ENCODE measurements around the gene SYTL2. TPM values are rescaled to one million over a fixed set of nuclear protein-coding genes. Genes with fewer than 3 reads are reported as not detected.

SYTL2 gene
- total RNA-seq, 3 donors from 2014 or later, result 2.7 to 5.8 (median 2.7) TPM

DNA sequence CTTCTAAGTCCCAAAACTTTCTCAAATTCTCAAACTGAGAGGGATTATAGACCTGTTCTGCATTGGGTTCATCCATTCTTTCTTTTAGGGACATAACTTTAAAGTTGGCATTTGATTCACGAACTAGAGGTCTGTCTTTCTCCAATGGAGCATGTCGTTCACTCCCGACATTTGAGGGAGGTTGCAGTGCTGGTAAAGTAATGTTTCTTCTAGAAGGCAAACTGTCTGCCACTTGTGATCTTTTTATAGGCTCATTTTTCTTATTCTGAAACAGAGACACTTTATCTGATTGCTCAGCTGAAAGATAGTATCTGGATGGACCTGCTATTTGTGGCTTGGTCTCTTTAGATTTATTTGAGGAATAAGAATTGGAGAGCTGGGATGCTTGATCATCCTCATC is 84.6 kb downstream of the SYTL2 start:
- H3K27me3 Mint-ChIP-seq (ENCODE audit: low read depth), result no peaks in the 10 kb centered on the region

GRCh38 chr11:85725510-85726258 is 85.3 kb downstream of the SYTL2 start:
- H3K9me3 Mint-ChIP-seq, result no peaks in the 10 kb centered on the region
- no peak for ATAC-seq
- H3K4me1 Mint-ChIP-seq (ENCODE audit: low read depth), result peaks cover 2% of the 10 kb centered on the region
- H3K36me3 Mint-ChIP-seq (ENCODE audit: insufficient read depth), result peaks cover 22% of the 10 kb centered on the region
- no peak overlapping the region for H3K4me3 Mint-ChIP-seq
- H3K27me3 Mint-ChIP-seq (ENCODE audit: low read depth), result no peaks in the 10 kb centered on the region
- no peak for DNase-seq

More for the DNA sequence above, 84.6 kb downstream of the SYTL2 start:
- H3K4me3 Mint-ChIP-seq, result no peak overlapping the region
- DNase-seq (no peak), ATAC-seq (no peak)
- peaks cover 22% of the 10 kb centered on the region for H3K36me3 Mint-ChIP-seq (ENCODE audit: insufficient read depth)
- no peaks in the 10 kb centered on the region for H3K9me3 Mint-ChIP-seq
- peaks cover 4% of the 10 kb centered on the region for H3K4me1 Mint-ChIP-seq (ENCODE audit: low read depth)

DNA sequence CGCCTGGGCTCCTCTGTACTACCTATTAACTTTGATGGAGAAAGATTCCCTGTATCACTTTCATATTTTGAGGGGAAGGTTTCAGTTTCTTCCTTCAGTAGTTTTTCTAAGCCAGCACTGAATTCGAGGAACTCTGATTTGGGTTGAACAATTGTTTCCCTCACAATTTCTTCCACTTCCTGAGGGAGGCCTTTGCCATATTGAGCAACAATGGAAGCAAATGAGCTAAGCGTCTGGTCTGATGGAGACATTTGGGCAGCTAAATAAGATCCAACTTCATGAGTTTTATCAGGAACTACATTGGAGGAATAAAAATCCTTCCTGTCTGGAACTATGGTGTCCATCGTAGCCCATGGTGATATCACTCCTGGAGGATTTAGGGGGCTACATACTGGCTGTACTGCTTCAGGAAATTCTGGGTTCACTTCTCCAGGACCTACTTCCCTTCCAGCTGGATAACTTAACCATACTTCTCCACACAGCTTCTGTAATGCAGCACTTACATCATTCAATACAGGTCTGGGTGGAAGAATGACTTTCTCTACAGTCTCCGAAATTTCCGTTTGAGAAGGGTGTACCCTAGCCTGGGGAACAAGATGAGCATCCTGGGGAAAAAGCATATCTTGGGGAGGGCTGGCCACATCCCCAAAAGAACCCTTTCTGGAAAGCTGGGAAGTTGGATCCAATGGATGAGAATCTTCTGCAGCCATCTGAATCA is 86.0 kb downstream of the SYTL2 start:
- Mint-ChIP-seq H3K27me3 (ENCODE audit: low read depth) (no peaks in the 10 kb centered on the region), H3K4me1 (ENCODE audit: low read depth) (peaks cover 2% of the 10 kb centered on the region), H3K36me3 (ENCODE audit: insufficient read depth) (peaks cover 25% of the 10 kb centered on the region), H3K4me3 (no peak overlapping the region), H3K9me3 (no peaks in the 10 kb centered on the region)
- DNase-seq (no peak), ATAC-seq (no peak)

- no peak for ATAC-seq
- Mint-ChIP-seq H3K36me3 (ENCODE audit: insufficient read depth) (peaks cover 28% of the 10 kb centered on the region), H3K9me3 (no peaks in the 10 kb centered on the region), H3K27me3 (ENCODE audit: low read depth) (no peaks in the 10 kb centered on the region), H3K4me3 (no peak overlapping the region), H3K4me1 (ENCODE audit: low read depth) (no peaks in the 10 kb centered on the region)
- DNase-seq, result no peak
Observed at GRCh38 chr11:85723088-85723487, 87.9 kb downstream of the SYTL2 start.

DNA sequence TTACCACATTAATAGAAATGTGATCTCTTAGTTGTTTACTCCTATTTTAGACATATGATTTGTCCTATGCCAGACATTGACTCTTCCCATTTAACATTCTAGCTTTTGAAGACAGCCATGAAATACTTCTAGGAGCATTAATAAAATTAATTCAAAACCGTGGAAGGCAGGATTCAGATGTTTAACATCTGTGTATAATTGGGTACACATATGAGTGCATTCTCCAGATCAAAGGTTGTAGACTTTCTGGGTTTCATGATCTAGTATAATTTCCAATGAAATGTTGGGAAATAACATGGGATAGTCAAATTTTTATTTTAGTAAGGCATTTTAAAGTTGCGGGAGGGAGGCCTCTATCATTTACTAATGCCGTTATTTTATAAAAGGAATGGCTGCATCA is 89.8 kb downstream of the SYTL2 start:
- DNase-seq (no peak), ATAC-seq (no peak)
- Mint-ChIP-seq H3K4me3 (no peak overlapping the region), H3K9me3 (no peaks in the 10 kb centered on the region), H3K4me1 (ENCODE audit: low read depth) (no peaks in the 10 kb centered on the region), H3K27me3 (ENCODE audit: low read depth) (no peaks in the 10 kb centered on the region), H3K36me3 (ENCODE audit: insufficient read depth) (peaks cover 18% of the 10 kb centered on the region)

- Mint-ChIP-seq H3K4me1 (ENCODE audit: low read depth) (no peaks in the 10 kb centered on the region), H3K36me3 (ENCODE audit: insufficient read depth) (peaks cover 11% of the 10 kb centered on the region), H3K27me3 (ENCODE audit: low read depth) (no peaks in the 10 kb centered on the region), H3K9me3 (no peaks in the 10 kb centered on the region), H3K4me3 (no peak overlapping the region)
- ATAC-seq, result no peak
- no peak for DNase-seq
Observed at GRCh38 chr11:85718991-85719807, 91.7 kb downstream of the SYTL2 start.

DNA sequence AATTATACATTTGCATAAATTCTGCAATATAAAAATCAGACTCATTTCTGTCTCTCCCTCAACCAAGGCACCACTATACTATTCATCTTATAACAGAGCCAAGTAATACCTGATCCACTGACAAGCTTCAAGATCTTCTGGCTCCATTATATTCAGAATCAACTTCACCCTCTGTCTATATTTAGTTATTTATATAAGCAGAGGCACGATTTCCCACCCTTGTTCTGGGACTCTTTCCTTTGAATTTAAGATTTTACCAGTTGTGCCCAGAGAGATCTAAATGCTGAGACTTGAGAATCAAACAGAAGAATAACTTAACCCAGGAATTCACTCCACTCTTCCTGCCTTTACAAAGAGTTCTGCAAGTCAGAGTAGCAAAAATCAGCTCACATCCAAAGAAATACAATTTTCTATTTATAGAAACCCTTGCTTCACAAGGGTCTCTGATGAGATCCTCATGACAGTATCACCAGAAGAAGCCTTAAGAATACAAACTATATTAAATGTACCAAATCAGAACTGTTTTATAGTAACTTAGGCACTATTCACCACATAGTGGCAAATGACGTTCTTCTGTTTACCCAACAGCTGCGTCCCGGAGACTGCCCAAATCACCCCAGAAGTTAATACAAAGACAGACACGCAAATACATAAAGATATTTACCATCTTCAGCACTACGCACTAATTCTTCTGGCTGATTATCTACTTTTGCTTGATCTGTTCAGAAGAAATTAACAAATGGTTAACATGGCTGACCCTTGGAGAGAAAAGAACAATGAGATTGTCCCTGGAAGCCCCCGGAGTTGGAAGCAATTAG is 92.6 kb downstream of the SYTL2 start:
- H3K27me3 Mint-ChIP-seq (ENCODE audit: low read depth), result no peaks in the 10 kb centered on the region
- DNase-seq (no peak), ATAC-seq (no peak)
- H3K4me1 Mint-ChIP-seq (ENCODE audit: low read depth), result no peaks in the 10 kb centered on the region
- no peaks in the 10 kb centered on the region for H3K9me3 Mint-ChIP-seq
- H3K4me3 Mint-ChIP-seq, result no peak overlapping the region
- H3K36me3 Mint-ChIP-seq (ENCODE audit: insufficient read depth), result peaks cover 16% of the 10 kb centered on the region

DNA sequence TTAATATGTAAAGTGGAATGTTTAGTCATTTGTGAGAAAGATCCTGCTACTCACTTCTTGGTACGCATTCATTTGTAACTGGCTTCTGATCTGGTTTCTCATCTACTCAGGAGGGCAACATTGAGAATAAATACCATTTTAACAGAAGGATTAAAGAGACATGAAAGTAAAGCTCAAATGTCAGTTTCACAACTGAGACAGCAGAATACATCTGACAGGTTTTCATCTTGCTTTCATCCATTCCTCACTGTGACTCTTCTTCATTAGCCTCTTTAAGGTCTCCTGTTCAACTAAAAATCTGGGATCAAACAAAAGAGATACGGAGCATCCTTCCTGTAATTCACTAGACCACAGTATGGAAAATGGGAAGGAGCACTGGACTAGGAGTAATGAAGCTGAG is 93.5 kb downstream of the SYTL2 start:
- no peaks in the 10 kb centered on the region for H3K27me3 Mint-ChIP-seq (ENCODE audit: low read depth)
- H3K36me3 Mint-ChIP-seq (ENCODE audit: insufficient read depth), result peaks cover 14% of the 10 kb centered on the region
- H3K9me3 Mint-ChIP-seq, result no peaks in the 10 kb centered on the region
- H3K4me1 Mint-ChIP-seq (ENCODE audit: low read depth), result no peaks in the 10 kb centered on the region
- no peak for ATAC-seq
- DNase-seq, result no peak
- H3K4me3 Mint-ChIP-seq, result no peak overlapping the region

DNA sequence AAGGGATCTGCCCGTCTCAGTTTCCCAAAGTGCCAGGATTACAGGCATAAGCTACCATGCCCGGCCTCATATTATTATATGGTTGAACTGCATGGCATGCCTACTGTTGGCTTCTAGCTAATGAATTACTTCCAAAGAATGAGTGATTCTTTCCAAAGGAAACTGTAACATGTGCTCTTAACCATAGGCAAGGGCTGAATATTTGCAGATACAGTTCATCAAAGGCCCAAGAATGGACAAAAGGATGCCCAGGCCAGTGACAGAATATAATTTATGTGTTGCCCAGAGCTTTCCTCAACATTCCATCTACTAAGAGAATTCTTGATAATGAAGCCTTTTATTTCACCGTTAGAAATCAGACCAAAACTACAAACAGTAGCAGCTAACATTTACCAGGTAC is 98.0 kb downstream of the SYTL2 start:
- no peak for ATAC-seq
- H3K4me1 Mint-ChIP-seq (ENCODE audit: low read depth), result no peaks in the 10 kb centered on the region

DNA sequence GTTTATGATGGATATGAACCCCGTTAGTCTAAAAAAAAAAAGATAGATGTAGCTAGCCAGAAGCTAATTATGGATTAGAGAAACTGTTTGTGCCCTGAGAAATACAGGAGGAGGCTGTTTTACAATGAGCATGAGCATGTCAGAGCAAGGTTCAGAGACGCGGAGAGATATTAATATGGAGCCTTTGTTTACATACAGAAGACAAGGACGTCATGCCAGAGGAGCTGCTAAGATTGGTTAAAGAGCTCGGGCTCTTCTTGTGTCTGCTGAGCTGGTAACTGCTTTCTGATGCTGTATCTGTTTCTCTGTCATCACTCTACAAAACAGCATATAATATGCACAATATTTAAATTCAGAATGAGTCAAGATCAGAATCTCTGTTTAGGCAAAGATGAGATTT is 100.0 kb downstream of the SYTL2 start:
- DNase-seq, result no peak
- no peak overlapping the region for H3K4me3 Mint-ChIP-seq
- H3K9me3 Mint-ChIP-seq, result no peaks in the 10 kb centered on the region
- H3K27me3 Mint-ChIP-seq (ENCODE audit: low read depth), result no peaks in the 10 kb centered on the region
- no peak for ATAC-seq
- peaks cover 15% of the 10 kb centered on the region for H3K36me3 Mint-ChIP-seq (ENCODE audit: insufficient read depth)
- H3K4me1 Mint-ChIP-seq (ENCODE audit: low read depth), result no peaks in the 10 kb centered on the region

More for the DNA sequence above, 98.0 kb downstream of the SYTL2 start:
- no peak overlapping the region for H3K4me3 Mint-ChIP-seq
- no peaks in the 10 kb centered on the region for H3K9me3 Mint-ChIP-seq
- peaks cover 6% of the 10 kb centered on the region for H3K36me3 Mint-ChIP-seq (ENCODE audit: insufficient read depth)
- H3K27me3 Mint-ChIP-seq (ENCODE audit: low read depth), result no peaks in the 10 kb centered on the region
- DNase-seq, result no peak

- H3K9me3 Mint-ChIP-seq, result no peaks in the 10 kb centered on the region
- ATAC-seq, result no peak
- no peaks in the 10 kb centered on the region for H3K4me1 Mint-ChIP-seq (ENCODE audit: low read depth)
- peaks cover 15% of the 10 kb centered on the region for H3K36me3 Mint-ChIP-seq (ENCODE audit: insufficient read depth)
- DNase-seq, result no peak
- no peak overlapping the region for H3K4me3 Mint-ChIP-seq
- no peaks in the 10 kb centered on the region for H3K27me3 Mint-ChIP-seq (ENCODE audit: low read depth)
Observed at GRCh38 chr11:85709941-85710702, 100.8 kb downstream of the SYTL2 start.

DNA sequence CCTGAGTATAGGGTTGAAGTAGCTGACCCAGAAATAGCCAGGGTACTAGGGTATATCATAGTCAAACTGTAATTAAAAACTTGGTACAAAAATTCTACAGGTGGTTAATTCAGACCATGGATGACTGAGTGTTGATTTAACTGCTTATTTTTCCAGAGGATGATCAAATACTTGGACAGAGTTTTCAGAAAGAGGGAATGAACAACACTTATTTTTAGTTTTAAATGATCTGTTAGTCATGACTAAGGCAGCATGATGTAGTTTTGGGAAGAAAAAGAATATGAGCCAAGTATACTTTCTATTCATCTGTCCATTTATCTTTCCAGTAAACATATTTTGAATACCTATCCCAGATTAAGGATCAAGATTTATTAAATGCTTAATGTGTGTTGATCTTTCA is 105.1 kb downstream of the SYTL2 start:
- ATAC-seq (no peak), DNase-seq (no peak)
- no peaks in the 10 kb centered on the region for H3K27me3 Mint-ChIP-seq (ENCODE audit: low read depth)
- H3K9me3 Mint-ChIP-seq, result no peaks in the 10 kb centered on the region
- peaks cover 3% of the 10 kb centered on the region for H3K4me1 Mint-ChIP-seq (ENCODE audit: low read depth)
- H3K4me3 Mint-ChIP-seq, result no peak overlapping the region
- H3K36me3 Mint-ChIP-seq (ENCODE audit: insufficient read depth), result peaks cover 20% of the 10 kb centered on the region

GRCh38 chr11:85704967-85705366 is 106.0 kb downstream of the SYTL2 start:
- Mint-ChIP-seq H3K9me3 (no peaks in the 10 kb centered on the region), H3K4me1 (ENCODE audit: low read depth) (peaks cover 11% of the 10 kb centered on the region), H3K36me3 (ENCODE audit: insufficient read depth) (peaks cover 20% of the 10 kb centered on the region)

More at GRCh38 chr11:85704967-85705366, 106.0 kb downstream of the SYTL2 start:
- H3K27me3 Mint-ChIP-seq (ENCODE audit: low read depth), result no peaks in the 10 kb centered on the region
- ATAC-seq, result no peak
- no peak overlapping the region for H3K4me3 Mint-ChIP-seq
- DNase-seq, result no peak
